ENCODE measurements around the gene PTHLH. TPM values are rescaled to one million over a fixed set of nuclear protein-coding genes. Genes with fewer than 3 reads are reported as not detected.

Gene PTHLH
- total RNA-seq, 1 experiment from 2014 or later, result 1.6 TPM

GRCh38 chr12:28012333-28012918 is 39.9 kb upstream of the PTHLH start:
- no peak for TF ChIP-seq EZH2 (IDR thresholded peaks at IDR 0.05; ENCODE audit: low read depth)
- TF ChIP-seq, protein P1, sequence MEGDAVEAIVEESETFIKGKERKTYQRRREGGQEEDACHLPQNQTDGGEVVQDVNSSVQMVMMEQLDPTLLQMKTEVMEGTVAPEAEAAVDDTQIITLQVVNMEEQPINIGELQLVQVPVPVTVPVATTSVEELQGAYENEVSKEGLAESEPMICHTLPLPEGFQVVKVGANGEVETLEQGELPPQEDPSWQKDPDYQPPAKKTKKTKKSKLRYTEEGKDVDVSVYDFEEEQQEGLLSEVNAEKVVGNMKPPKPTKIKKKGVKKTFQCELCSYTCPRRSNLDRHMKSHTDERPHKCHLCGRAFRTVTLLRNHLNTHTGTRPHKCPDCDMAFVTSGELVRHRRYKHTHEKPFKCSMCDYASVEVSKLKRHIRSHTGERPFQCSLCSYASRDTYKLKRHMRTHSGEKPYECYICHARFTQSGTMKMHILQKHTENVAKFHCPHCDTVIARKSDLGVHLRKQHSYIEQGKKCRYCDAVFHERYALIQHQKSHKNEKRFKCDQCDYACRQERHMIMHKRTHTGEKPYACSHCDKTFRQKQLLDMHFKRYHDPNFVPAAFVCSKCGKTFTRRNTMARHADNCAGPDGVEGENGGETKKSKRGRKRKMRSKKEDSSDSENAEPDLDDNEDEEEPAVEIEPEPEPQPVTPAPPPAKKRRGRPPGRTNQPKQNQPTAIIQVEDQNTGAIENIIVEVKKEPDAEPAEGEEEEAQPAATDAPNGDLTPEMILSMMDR (conservative IDR thresholded peaks at IDR 0.05), result no peak
- no peaks in the 10 kb centered on the region for H3K79me2 ChIP-seq (ENCODE audit: low read depth)
- no peak for DNase-seq
- CTCF ChIA-PET, result no interaction called here
- H3K4me3 ChIP-seq, result no peak overlapping the region
- no peaks in the 10 kb centered on the region for H3K4me1 ChIP-seq (replicated peaks; ENCODE audit: insufficient read depth)
- H3K27ac ChIP-seq, result no peak overlapping the region
- POLR2A ChIA-PET (ENCODE audit: unreplicated experiment), result no interaction called here
- H2AFZ ChIP-seq, result no peak overlapping the region
- no peaks in the 10 kb centered on the region for H3K9me2 ChIP-seq (ENCODE audit: insufficient read depth)
- intact Hi-C loops (cut with micrococcal nuclease; ENCODE audit: unreplicated experiment), result no loop called here
- no TSS peak for BruUV-seq (replicated peaks)
- no peak overlapping the region for H3K4me2 ChIP-seq
- no peaks in the 10 kb centered on the region for H3K9me3 ChIP-seq (ENCODE audit: insufficient read depth, low read depth)
- H3F3A ChIP-seq (ENCODE audit: insufficient read depth, low read depth), result no peaks in the 10 kb centered on the region
- no peaks in the 10 kb centered on the region for H3K36me3 ChIP-seq (ENCODE audit: low read depth)
- no peaks in the 10 kb centered on the region for H3K27me3 ChIP-seq (ENCODE audit: insufficient read depth, low read depth)
- H4K20me1 ChIP-seq (ENCODE audit: insufficient read depth), result no peaks in the 10 kb centered on the region

DNA sequence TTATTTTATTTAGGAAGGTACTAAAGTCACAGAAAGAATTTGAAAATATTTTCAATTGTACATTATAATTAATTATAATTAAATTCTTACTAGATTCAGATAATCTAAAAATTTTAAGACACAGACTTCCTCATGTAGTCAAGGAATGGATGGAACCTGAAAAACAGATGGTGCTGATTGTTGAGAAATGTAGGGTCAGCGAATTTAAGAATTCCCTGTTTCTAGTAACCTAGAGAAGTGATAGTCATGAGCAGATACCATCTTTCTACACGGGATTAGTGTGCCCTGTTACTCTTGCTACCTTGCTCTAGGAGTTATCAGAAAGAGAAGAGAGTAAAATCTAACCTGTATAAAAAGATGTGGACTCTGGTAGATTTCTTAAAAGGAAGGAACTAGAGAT is 37.5 kb upstream of the PTHLH start:
- ChIA-PET POLR2A (ENCODE audit: unreplicated experiment) (no interaction called here), CTCF (no interaction called here)
- Histone ChIP-seq H3K79me2 (ENCODE audit: low read depth) (no peaks in the 10 kb centered on the region), H3K4me1 (replicated peaks; ENCODE audit: insufficient read depth) (no peaks in the 10 kb centered on the region), H3K4me2 (no peak overlapping the region), H3K9me2 (ENCODE audit: insufficient read depth) (no peaks in the 10 kb centered on the region), H3K27ac (no peak overlapping the region), H2AFZ (no peak overlapping the region), H4K20me1 (ENCODE audit: insufficient read depth) (no peaks in the 10 kb centered on the region), H3F3A (ENCODE audit: insufficient read depth, low read depth) (no peaks in the 10 kb centered on the region), H3K4me3 (no peak overlapping the region), H3K9me3 (ENCODE audit: insufficient read depth, low read depth) (no peaks in the 10 kb centered on the region), H3K36me3 (ENCODE audit: low read depth) (no peaks in the 10 kb centered on the region), H3K27me3 (ENCODE audit: insufficient read depth, low read depth) (no peaks in the 10 kb centered on the region)
- intact Hi-C loops (cut with micrococcal nuclease; ENCODE audit: unreplicated experiment), result no loop called here
- TF ChIP-seq, protein P1 (conservative IDR thresholded peaks at IDR 0.05), result no peak
- no peak for TF ChIP-seq EZH2 (IDR thresholded peaks at IDR 0.05; ENCODE audit: low read depth)
- DNase-seq, result no peak
- BruUV-seq (replicated peaks), result no TSS peak

DNA sequence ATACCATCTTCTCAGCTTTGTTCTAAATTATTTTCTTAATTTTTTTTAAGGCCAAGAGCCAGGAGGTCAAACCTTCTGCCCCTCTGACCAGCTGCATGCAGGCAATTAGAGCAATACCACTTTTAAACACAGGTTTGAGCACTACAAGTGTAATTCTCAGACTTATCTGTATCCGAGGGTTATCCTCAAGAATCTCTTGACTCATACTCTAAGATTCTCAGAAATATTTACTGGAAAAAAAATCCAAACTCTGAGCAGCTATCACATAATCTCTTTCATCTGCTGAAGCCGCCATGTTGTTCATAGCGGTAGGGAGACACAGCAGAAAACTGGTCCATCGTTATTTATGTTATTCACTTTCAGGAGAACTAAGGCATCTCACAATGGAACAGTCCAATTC is 27.4 kb upstream of the PTHLH start:
- Histone ChIP-seq H4K20me1 (ENCODE audit: insufficient read depth) (no peaks in the 10 kb centered on the region), H3K4me2 (no peak overlapping the region), H3K4me1 (replicated peaks; ENCODE audit: insufficient read depth) (peaks cover 9% of the 10 kb centered on the region; the same call in 1 of the 2 replicates), H3K79me2 (ENCODE audit: low read depth) (no peaks in the 10 kb centered on the region), H3K27ac (no peak overlapping the region), H3F3A (ENCODE audit: insufficient read depth, low read depth) (peaks cover 12% of the 10 kb centered on the region; the same call in 1 of the 2 replicates), H2AFZ (no peak overlapping the region; the same call in 1 of the 2 replicates), H3K27me3 (ENCODE audit: insufficient read depth, low read depth) (no peaks in the 10 kb centered on the region), H3K9me2 (ENCODE audit: insufficient read depth) (no peaks in the 10 kb centered on the region), H3K9me3 (ENCODE audit: insufficient read depth, low read depth) (0 out of 2 replicates have a peak, but pooled peaks cover 8% of the 10 kb centered on the region), H3K36me3 (ENCODE audit: low read depth) (no peaks in the 10 kb centered on the region), H3K4me3 (no peak overlapping the region)
- TF ChIP-seq, protein P1 (conservative IDR thresholded peaks at IDR 0.05), result no peak
- no peak for TF ChIP-seq EZH2 (IDR thresholded peaks at IDR 0.05; ENCODE audit: low read depth)
- POLR2A ChIA-PET (ENCODE audit: unreplicated experiment), result no interaction called here
- CTCF ChIA-PET, result interaction anchor here (0.7 kb wide), 1 partner anchor 166 kb away, joined by 4 read pairs; no protein-coding TSS in a partner anchor
- intact Hi-C loops (cut with micrococcal nuclease; ENCODE audit: unreplicated experiment), result no loop called here
- BruUV-seq (replicated peaks), result no TSS peak
- DNase-seq, result no peak
